ENCODE results near the gene COX7A1.

DNA sequence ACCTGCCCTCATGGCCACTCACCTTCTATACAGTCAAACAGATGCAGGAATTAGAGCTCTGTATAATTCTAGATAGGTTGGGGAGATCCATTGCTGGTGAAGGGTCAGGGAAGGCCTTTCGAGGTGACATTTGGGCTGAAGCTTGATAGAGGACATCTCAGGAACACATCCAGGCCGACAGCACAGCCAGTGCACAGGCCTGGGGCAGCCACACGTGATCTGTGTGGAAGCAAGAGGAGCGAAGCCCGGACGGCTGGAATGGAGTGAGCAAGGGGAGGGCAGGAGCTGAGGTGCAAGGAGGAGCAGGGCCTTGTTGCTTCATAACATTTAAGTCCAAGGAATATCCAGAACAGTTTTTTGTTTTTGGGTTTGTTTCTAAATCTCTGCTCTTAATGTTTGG is 45.8 kb downstream of the COX7A1 start:
- TF ChIP-seq, protein P1, sequence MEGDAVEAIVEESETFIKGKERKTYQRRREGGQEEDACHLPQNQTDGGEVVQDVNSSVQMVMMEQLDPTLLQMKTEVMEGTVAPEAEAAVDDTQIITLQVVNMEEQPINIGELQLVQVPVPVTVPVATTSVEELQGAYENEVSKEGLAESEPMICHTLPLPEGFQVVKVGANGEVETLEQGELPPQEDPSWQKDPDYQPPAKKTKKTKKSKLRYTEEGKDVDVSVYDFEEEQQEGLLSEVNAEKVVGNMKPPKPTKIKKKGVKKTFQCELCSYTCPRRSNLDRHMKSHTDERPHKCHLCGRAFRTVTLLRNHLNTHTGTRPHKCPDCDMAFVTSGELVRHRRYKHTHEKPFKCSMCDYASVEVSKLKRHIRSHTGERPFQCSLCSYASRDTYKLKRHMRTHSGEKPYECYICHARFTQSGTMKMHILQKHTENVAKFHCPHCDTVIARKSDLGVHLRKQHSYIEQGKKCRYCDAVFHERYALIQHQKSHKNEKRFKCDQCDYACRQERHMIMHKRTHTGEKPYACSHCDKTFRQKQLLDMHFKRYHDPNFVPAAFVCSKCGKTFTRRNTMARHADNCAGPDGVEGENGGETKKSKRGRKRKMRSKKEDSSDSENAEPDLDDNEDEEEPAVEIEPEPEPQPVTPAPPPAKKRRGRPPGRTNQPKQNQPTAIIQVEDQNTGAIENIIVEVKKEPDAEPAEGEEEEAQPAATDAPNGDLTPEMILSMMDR (conservative IDR thresholded peaks at IDR 0.05 in 1 of 2, IDR thresholded peaks at IDR 0.05 in 1 of 2; ENCODE audit: low read depth in 1 of 2, low read length in 2 of 2) = no peak
- no peak for TF ChIP-seq EZH2 (IDR thresholded peaks at IDR 0.05; ENCODE audit: low read length, missing control alignments)

Measured in fibroblast of lung (primary cell).